NCI-H146 treated with DMSO at 0.1 percent for 48 hours (cell line): ENCODE measurements around the gene MAPK14.

Source experiments
- DNase-seq: peaks from one replicate; lab custom pipeline; 2025; ENCODE audit not compliant: unreplicated experiment; lab: John Stamatoyannopoulos, UW

The MAPK14 gene

GRCh38 chr6:36132246-36132895 lies 104.8 kb downstream of the MAPK14 start:
- DNase-seq = no peak

- no peak for DNase-seq
These were observed 105.5 kb downstream of the MAPK14 start for GRCh38 chr6:36133148-36133547.

- no peak for DNase-seq
These were observed 106.3 kb downstream of the MAPK14 start for GRCh38 chr6:36133912-36134311.

- no peak for DNase-seq
These were observed 107.6 kb downstream of the MAPK14 start for GRCh38 chr6:36135053-36135731.

GRCh38 chr6:36136034-36136433 lies 108.4 kb downstream of the MAPK14 start:
- no peak for DNase-seq

GRCh38 chr6:36136551-36136950 lies 108.9 kb downstream of the MAPK14 start:
- DNase-seq = no peak

- DNase-seq = no peak
These were observed 111.1 kb downstream of the MAPK14 start for GRCh38 chr6:36138667-36139066.

GRCh38 chr6:36139431-36139830 lies 111.8 kb downstream of the MAPK14 start:
- no peak for DNase-seq

GRCh38 chr6:36139991-36140710 lies 112.5 kb downstream of the MAPK14 start:
- no peak for DNase-seq

GRCh38 chr6:36141091-36141490 lies 113.5 kb downstream of the MAPK14 start:
- no peak for DNase-seq

GRCh38 chr6:36141961-36142360 lies 114.4 kb downstream of the MAPK14 start:
- DNase-seq = no peak

- no peak for DNase-seq
These were observed 115.6 kb downstream of the MAPK14 start for GRCh38 chr6:36142971-36143838.

GRCh38 chr6:36145495-36145894 lies 117.9 kb downstream of the MAPK14 start:
- no peak for DNase-seq

GRCh38 chr6:36147294-36147693 lies 119.7 kb downstream of the MAPK14 start:
- no peak for DNase-seq

- no peak for DNase-seq
These were observed 121.9 kb downstream of the MAPK14 start for GRCh38 chr6:36149476-36149875.

GRCh38 chr6:36150283-36150682 lies 122.7 kb downstream of the MAPK14 start:
- no peak for DNase-seq

GRCh38 chr6:36154286-36154685 lies 126.7 kb downstream of the MAPK14 start:
- DNase-seq = no peak

- DNase-seq = no peak
These were observed 128.1 kb downstream of the MAPK14 start for GRCh38 chr6:36155662-36156061.

GRCh38 chr6:36160147-36160760 lies 132.6 kb downstream of the MAPK14 start:
- no peak for DNase-seq
